Stimulated activated effector memory CD8-positive, alpha-beta T cell treated with anti-CD3 and anti-CD28 coated beads, Interleukin-12 subunit alpha, Interleukin-12 subunit beta, amount 100 ng/mL, for 72 hours (primary cell): ENCODE data around the gene ANKRD2.
A peak's percentile ranks its signal among the peaks of the same experiment; 100 is the strongest.

Experiments
- ATAC-seq: fragments of 150-1000 bp; cut with Tn5 transposase; 2 replicates; pipeline ENCODE4 v1.10.0; 2021
- DNase-seq, 2 donors: peaks; one replicate each; pipeline ENCODE4 v3.0.0; 2021 to 2022; ENCODE audit warnings: low spot score in 2 of 2
- H3K27ac Mint-ChIP-seq: one replicate; pipeline ENCODE4 v1.8.0; 2022; ENCODE audit warnings: mild to moderate bottlenecking, mixed read lengths
- H3K36me3 Mint-ChIP-seq: one replicate; pipeline ENCODE4 v1.8.0; 2022; ENCODE audit warnings: mild to moderate bottlenecking, mixed read lengths
- H3K4me1 Mint-ChIP-seq: one replicate; pipeline ENCODE4 v1.8.0; 2022; ENCODE audit warnings: mixed read lengths
- H3K4me3 Mint-ChIP-seq: one replicate; pipeline ENCODE4 v1.8.0; 2022; ENCODE audit warnings: mild to moderate bottlenecking, mixed read lengths
- H3K9me3 Mint-ChIP-seq: one replicate; pipeline ENCODE4 v1.8.0; 2022; ENCODE audit warnings: mixed read lengths

ANKRD2 gene

GRCh38 chr10:97596101-97597082, 23.8 kb downstream of the ANKRD2 start:
- H3K4me3 Mint-ChIP-seq: no peak overlapping the region
- H3K36me3 Mint-ChIP-seq: no peaks in the 10 kb centered on the region
- DNase-seq: no peak
- ATAC-seq: peak; percentile 47
- H3K9me3 Mint-ChIP-seq: no peaks in the 10 kb centered on the region
- H3K27ac Mint-ChIP-seq: no peak overlapping the region
- no peaks in the 10 kb centered on the region for H3K4me1 Mint-ChIP-seq

GRCh38 chr10:97597778-97598177, 25.2 kb downstream of the ANKRD2 start:
- Mint-ChIP-seq H3K27ac (no peak overlapping the region), H3K9me3 (no peaks in the 10 kb centered on the region), H3K36me3 (no peaks in the 10 kb centered on the region), H3K4me1 (no peaks in the 10 kb centered on the region), H3K4me3 (no peak overlapping the region)
- DNase-seq (no peak), ATAC-seq (no peak)

GRCh38 chr10:97598407-97599271, 26.1 kb downstream of the ANKRD2 start:
- ATAC-seq: no peak
- H3K27ac Mint-ChIP-seq: peak overlapping the region; percentile 15

GRCh38 chr10:97599272-97599619, 26.7 kb downstream of the ANKRD2 start:
- ATAC-seq (no peak), DNase-seq (no peak)
- Mint-ChIP-seq H3K9me3 (no peaks in the 10 kb centered on the region), H3K4me3 (no peak overlapping the region), H3K36me3 (no peaks in the 10 kb centered on the region), H3K27ac (peak overlapping the region; percentile 15), H3K4me1 (no peaks in the 10 kb centered on the region)

More at GRCh38 chr10:97598407-97599271, 26.1 kb downstream of the ANKRD2 start:
- H3K36me3 Mint-ChIP-seq: no peaks in the 10 kb centered on the region
- DNase-seq: no peak
- H3K4me1 Mint-ChIP-seq: no peaks in the 10 kb centered on the region
- no peak overlapping the region for H3K4me3 Mint-ChIP-seq
- H3K9me3 Mint-ChIP-seq: no peaks in the 10 kb centered on the region

- no peaks in the 10 kb centered on the region for H3K9me3 Mint-ChIP-seq
- H3K4me1 Mint-ChIP-seq: no peaks in the 10 kb centered on the region
- ATAC-seq (no peak), DNase-seq (no peak)
- no peak overlapping the region for H3K4me3 Mint-ChIP-seq
- no peaks in the 10 kb centered on the region for H3K36me3 Mint-ChIP-seq
- peak overlapping the region; percentile 21 for H3K27ac Mint-ChIP-seq
Observed at GRCh38 chr10:97600616-97601015, 28.0 kb downstream of the ANKRD2 start.

GRCh38 chr10:97601268-97602215, 29.0 kb downstream of the ANKRD2 start:
- Mint-ChIP-seq H3K27ac (no peak overlapping the region), H3K36me3 (no peaks in the 10 kb centered on the region), H3K4me1 (no peaks in the 10 kb centered on the region), H3K4me3 (no peak overlapping the region), H3K9me3 (no peaks in the 10 kb centered on the region)
- no peak for DNase-seq
- ATAC-seq: no peak

GRCh38 chr10:97607095-97607636, 34.6 kb downstream of the ANKRD2 start:
- Mint-ChIP-seq H3K27ac (no peak overlapping the region), H3K36me3 (no peaks in the 10 kb centered on the region), H3K4me1 (no peaks in the 10 kb centered on the region), H3K4me3 (no peak overlapping the region), H3K9me3 (no peaks in the 10 kb centered on the region)
- no peak for DNase-seq
- no peak for ATAC-seq

- DNase-seq (no peak), ATAC-seq (no peak)
- no peak overlapping the region for H3K4me3 Mint-ChIP-seq
- no peak overlapping the region for H3K27ac Mint-ChIP-seq
- H3K36me3 Mint-ChIP-seq: no peaks in the 10 kb centered on the region
- no peaks in the 10 kb centered on the region for H3K9me3 Mint-ChIP-seq
- H3K4me1 Mint-ChIP-seq: no peaks in the 10 kb centered on the region
Observed at GRCh38 chr10:97608991-97609561, 36.5 kb downstream of the ANKRD2 start.

- no peak for DNase-seq
- Mint-ChIP-seq H3K9me3 (no peaks in the 10 kb centered on the region), H3K4me1 (no peaks in the 10 kb centered on the region), H3K27ac (no peak overlapping the region), H3K4me3 (no peak overlapping the region), H3K36me3 (no peaks in the 10 kb centered on the region)
- ATAC-seq: no peak
Observed at GRCh38 chr10:97611473-97611872, 38.9 kb downstream of the ANKRD2 start.

GRCh38 chr10:97612386-97612785, 39.8 kb downstream of the ANKRD2 start:
- DNase-seq (no peak), ATAC-seq (no peak)
- no peaks in the 10 kb centered on the region for H3K9me3 Mint-ChIP-seq
- H3K36me3 Mint-ChIP-seq: no peaks in the 10 kb centered on the region
- no peak overlapping the region for H3K4me3 Mint-ChIP-seq
- H3K27ac Mint-ChIP-seq: no peak overlapping the region
- no peaks in the 10 kb centered on the region for H3K4me1 Mint-ChIP-seq

- Mint-ChIP-seq H3K27ac (no peak overlapping the region), H3K9me3 (no peaks in the 10 kb centered on the region), H3K4me3 (no peak overlapping the region), H3K4me1 (no peaks in the 10 kb centered on the region), H3K36me3 (peaks cover 7% of the 10 kb centered on the region)
- no peak for DNase-seq
- ATAC-seq: no peak
Observed at GRCh38 chr10:97618285-97618684, 45.7 kb downstream of the ANKRD2 start.

GRCh38 chr10:97618733-97619132, 46.2 kb downstream of the ANKRD2 start:
- no peaks in the 10 kb centered on the region for H3K4me1 Mint-ChIP-seq
- ATAC-seq: no peak
- H3K9me3 Mint-ChIP-seq: no peaks in the 10 kb centered on the region
- H3K27ac Mint-ChIP-seq: peak overlapping the region; percentile 26
- peaks cover 7% of the 10 kb centered on the region for H3K36me3 Mint-ChIP-seq
- DNase-seq: no peak
- no peak overlapping the region for H3K4me3 Mint-ChIP-seq

GRCh38 chr10:97623277-97623676, 50.7 kb downstream of the ANKRD2 start:
- DNase-seq (no peak), ATAC-seq (no peak)
- Mint-ChIP-seq H3K4me3 (no peak overlapping the region), H3K9me3 (no peaks in the 10 kb centered on the region), H3K36me3 (peaks cover 7% of the 10 kb centered on the region), H3K4me1 (no peaks in the 10 kb centered on the region), H3K27ac (no peak overlapping the region)

- Mint-ChIP-seq H3K4me1 (peaks cover 5% of the 10 kb centered on the region), H3K4me3 (no peak overlapping the region), H3K36me3 (no peaks in the 10 kb centered on the region), H3K27ac (peak overlapping the region; percentile 29), H3K9me3 (no peaks in the 10 kb centered on the region)
- DNase-seq: no peak
- ATAC-seq: no peak
Observed at GRCh38 chr10:97627731-97628130, 55.2 kb downstream of the ANKRD2 start.
